ENCODE data around the gene DEPDC5.
"Not testable (repeated sequence)": the region's sequence is repeated elsewhere in the genome, so short reads cannot be mapped to it uniquely, and the experiment has no call there.

DEPDC5 gene

DNA sequence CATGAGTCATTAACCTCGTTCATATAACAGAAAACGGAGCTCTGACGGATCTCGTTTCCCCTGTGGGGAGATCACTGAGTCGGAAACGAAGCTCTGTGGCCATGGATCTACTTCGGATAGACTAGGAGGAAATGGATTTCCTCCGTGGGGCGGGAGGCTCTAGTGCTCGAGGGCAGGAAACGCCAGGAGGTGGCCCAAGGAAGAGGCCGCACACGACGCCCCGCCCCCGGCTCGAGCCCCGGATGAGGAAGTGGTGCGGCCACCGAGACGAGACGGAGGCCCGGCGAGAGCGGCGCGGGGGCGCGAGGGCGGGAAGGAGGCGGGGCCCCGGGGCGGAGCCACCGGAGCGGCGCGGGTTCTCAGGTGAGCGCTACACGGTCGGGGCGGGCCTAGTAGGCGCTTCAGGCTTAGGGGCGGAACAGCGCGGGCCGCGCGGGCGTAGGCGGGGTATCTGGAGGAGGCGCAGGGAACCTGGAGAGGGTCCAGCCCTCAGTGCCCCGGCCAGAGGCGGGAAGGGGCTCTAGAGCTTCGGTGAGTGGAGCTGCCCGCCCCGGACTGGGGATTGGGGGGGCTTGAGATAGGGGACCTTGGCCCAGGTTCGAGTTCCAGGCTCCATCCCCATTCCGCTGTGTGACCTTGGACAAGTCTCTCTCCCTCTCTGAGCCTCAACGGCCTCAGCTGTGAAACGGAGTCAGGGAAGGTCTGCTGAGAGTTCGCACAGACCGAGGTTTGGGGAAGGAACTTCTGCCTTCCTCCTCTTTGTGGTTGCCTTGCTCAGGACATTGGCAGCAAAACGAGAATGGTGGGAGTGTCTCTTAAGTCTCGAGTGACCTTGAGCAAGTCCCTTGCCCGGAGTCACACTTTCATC, at the start of gene DEPDC5:
Gene DEPDC5 (plus strand): TSS at position 386 of the 868 bp plus-strand sequence. CDS start 903 bp downstream, outside the sequence.
- in situ Hi-C loops (cut with MboI; ENCODE audit: low sequenced_read_pairs), result no loop called here

DNA sequence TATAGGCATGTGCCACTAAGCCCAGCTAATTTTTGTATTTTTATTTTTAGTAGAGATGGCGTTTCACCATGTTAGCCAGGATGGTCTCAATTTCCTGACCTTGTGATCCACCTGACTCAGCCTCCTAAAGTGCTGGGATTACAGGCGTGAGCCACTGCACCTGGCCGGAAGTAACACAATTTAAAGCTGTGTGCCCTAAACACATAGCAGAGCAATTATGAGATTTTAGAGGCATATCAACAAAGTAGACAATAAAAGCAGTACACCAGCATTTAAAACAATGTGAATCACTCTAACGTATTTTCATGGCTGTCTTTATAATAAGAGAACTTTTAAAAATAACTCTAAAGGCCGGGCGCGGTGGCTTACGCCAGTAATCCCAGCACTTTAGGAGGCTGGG, 46.3 kb upstream of the DEPDC5 start:
- in situ Hi-C loops (cut with MboI; ENCODE audit: low sequenced_read_pairs), result no loop called here

DNA sequence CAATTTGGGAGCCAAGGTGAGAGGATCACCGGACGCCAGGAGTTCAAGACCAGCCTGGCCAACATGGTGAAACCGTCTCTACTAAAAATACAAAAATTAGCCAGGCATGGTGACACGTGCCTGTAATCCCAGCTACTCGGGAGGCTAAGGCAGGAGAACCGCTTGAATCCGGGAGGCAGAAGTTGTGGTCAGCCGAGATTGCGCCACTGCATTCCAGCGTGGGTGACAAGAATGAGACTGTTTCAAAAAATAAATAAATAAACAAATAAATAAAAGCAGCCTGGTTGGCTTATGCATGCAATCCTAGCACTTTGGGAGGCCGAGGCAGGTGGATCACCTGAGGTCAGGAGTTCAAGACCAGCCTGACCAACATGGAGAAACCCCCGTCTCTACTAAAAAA, 42.6 kb upstream of the DEPDC5 start:
- in situ Hi-C loops (cut with MboI; ENCODE audit: low sequenced_read_pairs), result not testable (repeated sequence)

DNA sequence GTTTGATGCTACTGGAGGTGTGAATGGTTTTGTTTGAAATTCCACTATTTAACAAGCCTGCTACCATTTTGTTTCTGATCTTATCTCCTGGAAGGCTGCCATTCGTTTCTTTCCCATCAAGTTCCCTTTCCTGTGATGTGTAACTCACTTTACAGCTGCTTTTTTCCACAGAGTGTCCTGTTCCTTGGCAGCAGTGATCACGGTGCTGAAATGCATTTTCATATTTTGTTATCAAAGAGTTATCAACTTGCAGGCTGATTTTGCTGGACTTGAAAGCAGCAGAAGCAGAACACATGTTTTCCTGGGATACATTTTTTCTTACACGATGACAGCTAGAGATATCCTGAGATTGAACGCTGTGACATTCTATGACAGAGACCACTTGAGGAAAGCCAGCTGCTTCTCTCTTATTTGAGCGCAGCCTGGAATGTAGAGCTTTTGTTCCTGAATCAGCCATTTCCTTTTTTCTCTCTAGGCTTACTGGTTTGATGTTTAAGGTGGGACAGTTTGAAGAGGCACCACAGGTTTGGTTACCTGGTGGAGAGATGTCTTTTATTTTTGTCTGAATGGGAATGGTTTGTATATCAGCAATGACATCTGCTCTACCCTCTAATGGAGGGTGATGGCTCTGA, 38.6 kb upstream of the DEPDC5 start:
- in situ Hi-C loops (cut with MboI; ENCODE audit: low sequenced_read_pairs), result no loop called here

DNA sequence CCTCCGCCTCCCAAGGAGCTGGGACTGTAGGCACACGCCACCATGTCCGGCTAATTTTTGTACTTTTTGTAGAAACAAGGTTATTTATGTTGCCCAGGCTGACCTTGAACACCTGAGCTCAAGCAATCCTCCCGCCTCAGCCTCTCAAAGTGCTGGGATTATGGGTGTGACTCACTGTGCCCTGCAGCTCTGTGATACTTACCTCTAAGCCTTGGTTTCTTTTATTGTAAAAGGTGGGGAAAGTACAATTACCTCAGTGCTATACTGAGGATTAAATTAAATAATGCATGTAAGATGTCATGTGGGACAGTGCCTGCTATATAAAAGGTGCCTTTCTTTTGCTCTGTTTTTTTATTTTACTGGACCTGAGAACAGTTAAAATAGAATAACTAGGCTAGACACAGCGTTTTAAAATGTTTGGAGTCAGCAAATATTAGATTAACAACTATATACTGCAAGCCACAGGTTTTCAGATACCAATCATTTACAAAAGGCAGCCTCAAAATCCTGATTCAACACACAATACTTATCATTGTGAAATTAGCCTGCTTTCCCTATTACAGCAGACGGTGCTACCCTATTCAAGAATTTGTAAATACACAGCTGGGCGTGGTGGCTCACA, 33.9 kb upstream of the DEPDC5 start:
- in situ Hi-C loops (cut with MboI; ENCODE audit: low sequenced_read_pairs), result no loop called here

DNA sequence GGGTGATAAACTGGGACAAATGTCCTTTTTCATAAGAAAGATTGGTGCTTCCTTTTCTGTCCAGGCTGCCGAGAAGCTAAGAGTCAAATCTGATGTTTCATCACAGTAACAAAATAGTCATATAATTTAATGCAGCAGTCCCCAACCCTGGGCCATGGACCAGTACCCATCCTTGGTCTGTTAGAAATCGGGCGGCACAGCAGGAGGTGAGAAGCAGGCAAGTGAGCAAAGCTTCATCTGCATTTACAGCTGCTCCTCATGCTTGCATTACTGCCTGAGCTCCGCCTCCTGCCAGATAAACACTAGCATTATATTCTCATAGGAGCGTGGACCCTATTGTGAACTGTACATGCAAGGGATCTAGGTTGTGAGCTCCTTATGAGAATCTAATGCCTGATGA, 30.1 kb upstream of the DEPDC5 start:
- in situ Hi-C loops (cut with MboI; ENCODE audit: low sequenced_read_pairs), result no loop called here

DNA sequence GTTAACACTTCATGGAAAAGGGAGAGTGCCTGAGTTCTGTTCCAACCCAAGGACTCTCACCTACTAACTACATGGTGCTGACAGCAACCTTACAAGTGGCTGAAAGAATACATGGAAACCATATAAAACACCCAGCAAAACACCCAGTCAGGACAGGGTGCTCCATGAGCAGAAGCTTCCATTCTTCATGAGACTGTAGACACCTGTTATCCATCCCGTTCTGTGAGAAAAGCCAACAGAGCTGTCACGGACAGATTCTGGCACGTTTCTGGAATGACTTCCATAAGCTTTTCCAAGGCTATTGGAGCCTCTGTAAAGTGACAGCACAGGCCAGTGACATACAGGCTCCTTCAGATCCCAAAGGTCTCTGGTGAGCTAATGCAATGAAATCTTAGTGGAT, 27.1 kb upstream of the DEPDC5 start:
- in situ Hi-C loops (cut with MboI; ENCODE audit: low sequenced_read_pairs), result no loop called here

DNA sequence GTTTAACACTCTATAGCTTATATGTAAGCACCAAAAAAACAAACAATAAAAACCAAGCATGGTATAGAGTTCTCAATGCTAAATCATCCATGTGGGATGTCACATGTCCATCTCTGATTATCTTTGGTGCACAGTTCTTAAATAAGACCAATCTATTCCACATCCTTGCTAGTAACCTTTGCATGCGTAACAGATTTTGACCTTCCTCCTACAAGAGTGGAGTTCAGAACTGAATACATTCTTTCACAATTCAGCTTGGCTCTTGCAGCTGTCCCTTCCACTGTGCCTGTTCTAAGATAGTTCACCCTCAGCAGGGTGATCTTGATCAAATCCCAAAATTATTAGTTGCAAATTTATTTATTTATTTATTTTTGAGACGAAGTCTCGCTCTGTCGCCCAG, 25.0 kb upstream of the DEPDC5 start:
- in situ Hi-C loops (cut with MboI; ENCODE audit: low sequenced_read_pairs), result no loop called here

DNA sequence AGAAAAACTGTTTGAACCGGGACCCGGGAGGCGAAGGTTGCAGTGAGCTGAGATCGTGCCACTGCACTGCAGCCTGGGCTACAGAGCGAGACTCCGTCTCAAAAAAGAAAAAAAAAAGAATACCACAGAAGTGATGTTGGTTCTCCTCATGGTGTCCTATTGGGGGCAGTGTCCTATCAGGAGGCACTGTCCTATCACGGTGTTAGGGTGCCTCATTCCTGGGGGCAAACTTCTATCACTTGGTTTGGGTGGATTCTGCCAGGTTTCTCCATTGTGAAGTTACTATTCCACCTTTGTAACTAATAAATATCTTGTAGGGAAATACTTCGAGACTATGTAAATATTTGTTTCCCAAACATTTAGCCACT, 23.5 kb upstream of the DEPDC5 start:
- in situ Hi-C loops (cut with MboI; ENCODE audit: low sequenced_read_pairs), result no loop called here

DNA sequence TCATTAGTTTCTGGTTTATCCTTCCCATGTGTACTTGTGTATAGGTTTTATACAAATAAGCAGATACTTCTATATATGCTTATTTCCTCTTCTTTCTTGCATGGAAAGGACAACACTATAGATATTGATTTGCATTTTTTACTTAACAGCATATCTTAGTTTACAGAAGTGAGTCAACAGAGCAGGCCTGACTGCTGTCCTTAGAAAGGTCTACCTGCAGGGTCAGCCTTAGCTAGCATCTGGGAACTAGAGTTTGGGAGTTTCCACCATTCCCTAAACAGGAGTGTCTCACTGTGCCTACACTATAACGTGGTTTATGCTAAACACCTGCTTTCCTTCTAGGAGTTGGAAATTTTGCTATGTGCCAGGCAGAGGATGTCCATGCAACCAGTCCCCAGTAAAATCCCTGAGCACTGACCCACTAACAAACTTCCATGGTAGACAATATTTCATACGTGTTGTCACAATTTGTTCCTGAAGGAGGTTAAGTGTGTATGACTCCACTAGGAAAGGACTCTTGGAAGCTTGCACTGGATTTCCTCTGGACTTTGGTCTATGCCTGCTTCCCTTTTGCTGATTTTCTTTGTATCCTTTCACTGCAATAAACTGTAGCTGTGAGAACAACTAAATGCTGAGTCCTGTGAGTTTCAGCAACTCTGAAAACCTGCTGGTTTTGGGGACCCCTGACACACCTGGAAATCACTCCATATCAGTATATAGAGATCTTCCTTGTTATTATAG, 21.6 kb upstream of the DEPDC5 start:
- in situ Hi-C loops (cut with MboI; ENCODE audit: low sequenced_read_pairs), result no loop called here

DNA sequence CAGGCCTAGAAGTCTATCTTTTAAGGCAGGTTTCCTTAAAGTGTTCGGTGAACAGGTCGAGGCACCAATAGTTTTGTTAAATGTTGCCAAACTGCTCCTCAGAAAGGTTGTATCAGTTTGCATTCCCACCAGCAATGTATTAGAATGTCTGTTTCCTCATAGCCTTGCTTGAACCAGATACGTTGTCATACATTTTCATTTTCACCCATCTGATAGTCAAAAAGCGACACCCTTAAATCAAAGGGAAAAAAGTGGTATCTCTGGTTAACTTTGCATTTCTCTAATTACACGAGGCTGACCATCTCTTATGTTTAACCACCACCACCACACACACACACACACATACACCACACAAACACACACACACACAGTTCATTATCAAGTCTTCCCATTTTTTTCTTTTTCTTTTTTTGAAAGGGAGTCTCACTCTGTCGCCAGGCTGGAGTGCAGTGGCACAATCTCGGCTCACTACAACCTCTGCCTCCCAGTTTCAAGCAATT, 20.2 kb upstream of the DEPDC5 start:
- in situ Hi-C loops (cut with MboI; ENCODE audit: low sequenced_read_pairs), result no loop called here

DNA sequence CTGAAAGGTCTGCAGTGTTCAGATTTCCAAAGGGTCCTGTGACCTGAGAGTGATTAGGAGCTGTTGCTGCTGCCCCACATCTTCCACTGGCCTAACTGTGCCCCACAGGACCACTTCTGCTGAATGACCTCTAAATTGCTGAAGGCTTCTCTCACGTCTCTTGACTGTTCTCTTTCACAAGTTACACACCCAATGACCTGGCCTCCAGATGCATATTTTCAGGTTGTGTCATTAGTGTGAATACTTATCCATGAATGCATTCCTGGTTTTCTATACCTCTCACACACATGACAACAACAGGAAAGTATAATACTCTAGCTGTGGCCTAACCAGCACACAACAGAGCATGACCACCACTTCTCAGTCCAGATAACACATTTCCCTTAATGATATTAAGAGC, 19.3 kb upstream of the DEPDC5 start:
- in situ Hi-C loops (cut with MboI; ENCODE audit: low sequenced_read_pairs), result no loop called here

DNA sequence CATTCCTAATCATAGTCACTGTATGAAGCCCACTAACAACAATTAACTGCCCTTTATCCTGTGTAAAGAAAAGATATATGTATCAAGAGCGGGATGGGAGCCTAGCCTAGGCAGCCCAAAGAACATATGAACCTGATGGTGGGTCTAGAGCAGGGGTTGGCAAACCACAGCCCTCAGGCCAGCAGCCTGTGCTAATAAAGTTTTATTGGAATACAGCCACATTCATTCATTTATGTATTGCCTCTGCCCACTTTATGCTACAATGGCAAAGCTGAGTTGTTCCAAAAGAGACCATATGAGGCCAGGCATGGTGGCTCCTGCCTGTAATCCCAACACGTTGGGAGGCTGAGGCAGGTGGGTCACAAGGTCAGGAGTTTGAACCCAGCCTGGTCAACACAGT, 17.4 kb upstream of the DEPDC5 start:
- in situ Hi-C loops (cut with MboI; ENCODE audit: low sequenced_read_pairs), result no loop called here

DNA sequence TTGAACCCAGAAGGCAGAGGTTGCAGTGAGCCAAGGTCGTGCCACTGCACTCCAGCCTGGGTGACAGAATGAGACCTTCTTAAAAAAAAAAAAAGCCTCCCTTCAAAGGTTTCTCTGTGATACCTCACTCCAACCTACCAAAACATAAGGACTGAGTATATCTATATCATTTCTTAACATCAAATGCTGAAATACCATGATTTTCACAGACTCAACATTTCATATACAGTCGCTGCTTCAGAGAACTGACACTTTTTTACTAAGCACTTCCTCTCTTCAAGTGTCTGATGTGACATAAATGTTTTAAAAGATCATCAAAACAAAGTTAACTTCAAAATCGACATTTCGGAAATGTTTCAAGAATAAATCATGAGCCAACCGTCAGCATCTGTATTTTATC, 15.9 kb upstream of the DEPDC5 start:
- in situ Hi-C loops (cut with MboI; ENCODE audit: low sequenced_read_pairs), result no loop called here

DNA sequence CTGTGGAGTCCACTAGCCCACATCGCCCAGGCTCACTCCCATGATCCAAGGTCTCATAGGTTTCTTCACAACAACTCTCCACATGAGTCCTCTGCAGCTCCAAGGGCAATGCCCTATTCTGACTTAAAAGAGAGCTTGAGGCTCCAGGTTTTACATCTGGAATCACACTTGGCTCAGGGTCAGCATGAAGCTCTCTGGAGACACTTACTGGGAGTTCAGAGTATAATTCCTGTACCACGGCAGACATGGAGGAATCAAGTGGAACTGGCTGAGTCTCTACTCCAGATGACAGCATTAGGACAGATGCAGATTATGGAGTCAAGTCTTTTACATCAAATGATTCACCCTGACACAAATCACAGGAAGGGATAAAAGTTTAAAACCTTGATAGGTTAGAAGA, 15.3 kb upstream of the DEPDC5 start:
- in situ Hi-C loops (cut with MboI; ENCODE audit: low sequenced_read_pairs), result no loop called here

DNA sequence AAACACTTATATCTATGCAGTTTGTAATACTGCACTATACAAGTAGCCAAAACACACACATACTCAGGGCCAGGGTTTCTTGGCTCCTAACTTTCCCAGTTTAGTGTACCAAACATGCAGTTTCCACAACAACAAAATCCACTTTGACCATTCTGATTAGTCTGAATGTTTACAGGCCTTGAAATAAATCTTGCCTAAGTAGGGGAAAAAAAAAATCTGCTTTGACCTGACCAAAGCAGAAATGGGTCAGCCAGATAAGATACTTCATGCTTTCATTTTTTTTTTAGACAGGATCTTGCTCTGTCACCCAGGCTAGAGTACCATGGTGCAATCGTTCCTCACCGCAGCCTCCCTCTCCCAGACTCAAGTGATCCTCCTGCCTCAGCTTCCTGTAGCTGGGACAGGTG, 14.0 kb upstream of the DEPDC5 start:
- in situ Hi-C loops (cut with MboI; ENCODE audit: low sequenced_read_pairs), result no loop called here

DNA sequence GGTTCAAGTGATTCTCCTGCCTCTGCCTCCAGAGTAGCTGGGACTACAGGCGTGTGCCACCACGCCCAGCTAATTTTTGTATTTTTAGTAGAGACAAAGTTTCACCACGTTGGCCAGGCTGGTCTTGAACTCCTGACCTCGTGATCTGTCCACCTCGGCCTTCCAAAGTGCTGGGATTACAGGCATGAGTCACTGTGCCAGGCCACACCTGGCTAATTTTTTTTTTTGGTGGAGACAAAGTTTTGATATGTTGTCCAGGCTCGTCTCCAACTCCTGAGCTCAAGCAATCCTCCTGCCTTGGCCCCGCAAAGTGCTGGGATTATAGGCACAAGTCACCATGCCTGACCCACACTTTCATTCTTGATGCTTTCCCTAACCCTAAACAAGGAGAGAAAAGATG, 13.5 kb upstream of the DEPDC5 start:
- in situ Hi-C loops (cut with MboI; ENCODE audit: low sequenced_read_pairs), result not testable (repeated sequence)

DNA sequence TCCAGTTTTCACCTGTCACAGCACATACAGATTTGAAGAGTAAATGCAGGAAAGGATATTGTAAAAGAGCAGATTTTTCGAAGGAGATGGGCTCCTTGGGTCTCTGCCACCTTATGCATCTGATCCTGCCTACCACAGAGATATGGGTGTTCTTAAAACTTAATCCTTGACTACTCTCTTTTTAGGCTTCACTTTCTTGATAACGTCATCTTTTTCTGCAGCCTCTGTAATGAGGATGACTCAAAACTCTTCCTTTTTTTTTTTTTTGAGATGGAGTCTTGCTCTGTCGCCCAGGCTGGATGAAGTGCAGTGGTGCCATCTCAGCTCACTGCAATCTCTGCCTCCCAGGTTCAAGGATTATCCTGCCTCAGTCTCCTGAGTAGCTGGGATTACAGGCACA, 11.7 kb upstream of the DEPDC5 start:
- in situ Hi-C loops (cut with MboI; ENCODE audit: low sequenced_read_pairs), result no loop called here

DNA sequence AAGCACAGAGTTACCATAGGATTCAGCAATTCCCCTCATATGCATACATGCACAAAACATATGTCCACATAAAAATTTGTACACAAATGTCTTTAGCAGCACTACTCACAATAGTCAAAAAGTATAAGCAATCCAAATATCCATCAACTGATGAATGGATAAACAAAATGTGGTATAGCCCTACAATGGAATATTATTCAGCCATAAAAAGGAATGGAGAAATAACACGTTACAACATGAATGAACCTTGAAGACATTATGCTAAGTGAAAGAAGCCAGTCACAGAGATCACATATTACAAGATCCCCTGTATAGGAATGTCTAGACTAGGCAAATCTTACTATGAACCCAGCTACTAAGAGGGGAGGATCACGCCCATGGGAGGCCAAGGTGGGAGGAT, 11.1 kb upstream of the DEPDC5 start:
- in situ Hi-C loops (cut with MboI; ENCODE audit: low sequenced_read_pairs), result no loop called here

DNA sequence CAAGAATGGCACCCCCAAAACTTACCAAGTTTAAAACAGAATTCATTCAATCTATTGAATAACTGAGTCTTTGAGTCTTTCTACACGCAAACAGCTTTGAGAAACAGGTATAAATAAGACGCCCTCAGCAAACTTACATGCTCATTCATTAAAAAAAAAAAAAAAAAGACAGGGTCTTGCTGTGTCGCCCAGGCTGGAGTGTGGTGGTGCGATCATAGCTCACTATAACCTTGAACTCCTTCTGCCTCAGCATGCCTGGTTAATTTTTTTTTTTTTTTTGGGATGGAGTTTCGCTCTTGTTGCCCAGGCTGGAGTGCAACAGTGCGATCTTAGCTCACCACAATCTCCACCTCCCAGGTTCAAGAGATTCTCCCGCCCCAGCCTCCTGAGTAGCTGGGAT, 9.9 kb upstream of the DEPDC5 start:
- in situ Hi-C loops (cut with MboI; ENCODE audit: low sequenced_read_pairs), result no loop called here

DNA sequence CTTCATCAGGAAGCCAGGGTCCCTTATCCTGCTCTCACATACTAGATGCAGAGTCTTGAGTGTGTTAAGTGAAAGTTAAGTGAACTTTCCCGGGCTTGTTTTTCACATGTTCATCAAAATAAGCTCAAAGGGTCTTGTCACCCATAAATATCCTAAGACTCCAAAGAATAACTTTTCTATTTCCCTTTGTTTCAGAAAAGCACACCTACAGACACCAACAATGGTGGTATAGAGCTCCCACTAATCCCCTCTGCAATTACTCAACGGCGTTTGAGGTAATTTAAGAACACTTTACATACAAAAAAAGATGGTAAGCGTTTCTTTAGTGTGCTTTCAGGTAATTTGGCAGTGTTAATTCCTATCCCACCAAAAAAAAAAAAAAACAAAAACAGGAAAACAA, 6.4 kb upstream of the DEPDC5 start:
- in situ Hi-C loops (cut with MboI; ENCODE audit: low sequenced_read_pairs), result no loop called here

Measured in HL-60/S4 treated with retinoic acid at 250 ng/mL for 4 days and 3 days (cell line).